ENCODE data around the gene HDAC7. TPM values are rescaled to one million over a fixed set of nuclear protein-coding genes. Genes with fewer than 3 reads are reported as not detected.

The HDAC7 gene
- total and polyA plus RNA-seq, 2 of the 13 experiments (the other 11 are each of a cell fraction or from before 2014, with no cell fraction given): 4.6 to 10.8 TPM

- no peak for FAIRE-seq
- WGBS (ENCODE audit: low lambda C conversion rate): 20% methylated on average over 3 of the region's 5 CpGs
Measured at GRCh38 chr12:47746073-47746472, 73.6 kb downstream of the HDAC7 start.

More at GRCh38 chr12:47746073-47746472, 73.6 kb downstream of the HDAC7 start:
- Histone ChIP-seq H3K79me2 (ENCODE audit: insufficient read depth, low read length) (no peaks in the 10 kb centered on the region), H3K27ac (ENCODE audit: extremely low read length, insufficient read depth, low read length) (no peak overlapping the region), H3K9ac (ENCODE audit: insufficient read depth, low read depth, low read length) (no peak overlapping the region), H3K4me3 (replicated peaks in 1 of 3; ENCODE audit: insufficient read depth in 1 of 3, low read depth in 2 of 3, low read length in 3 of 3) (no peak overlapping the region), H3K4me1 (ENCODE audit: insufficient read depth, low read length) (peaks cover 18% of the 10 kb centered on the region), H4K20me1 (ENCODE audit: insufficient read depth, low read length) (no peaks in the 10 kb centered on the region), H3K4me2 (ENCODE audit: low read depth, low read length) (no peak overlapping the region), H3K27me3 (ENCODE audit: control insufficient read depth in 1 of 2, insufficient read depth in 2 of 2, low read length in 2 of 2) (peaks cover 18 to 59% of the 10 kb centered on the region in 2 experiments; a peak in 4 of 5 replicates), H3K36me3 (replicated peaks in 1 of 2; ENCODE audit: control insufficient read depth in 1 of 2, insufficient read depth in 2 of 2, low read length in 2 of 2) (no peaks in the 10 kb centered on the region), H2AFZ (ENCODE audit: low read length) (no peak overlapping the region), H3K9me3 (ENCODE audit: low read length) (no peaks in the 10 kb centered on the region)
- ATAC-seq (no peak), DNase-seq (ENCODE audit: low spot score) (no peak)
- BruUV-seq (replicated peaks): no TSS peak
- no peak for TF ChIP-seq NFKBIZ (CRISPR knock-in tag; IDR thresholded peaks at IDR 0.05)
- no peak for TF ChIP-seq ZBTB49 (CRISPR knock-in tag; IDR thresholded peaks at IDR 0.05; ENCODE audit: borderline replicate concordance)
- TF ChIP-seq ZBTB4 (CRISPR knock-in tag; IDR thresholded peaks at IDR 0.05; ENCODE audit: borderline replicate concordance): no peak
- TF ChIP-seq ZNF34 (CRISPR knock-in tag; IDR thresholded peaks at IDR 0.05; ENCODE audit: borderline replicate concordance): no peak
- no peak for TF ChIP-seq CCDC6 (CRISPR knock-in tag; IDR thresholded peaks at IDR 0.05)
- no peak for TF ChIP-seq CHD4 (IDR thresholded peaks at IDR 0.05; ENCODE audit: borderline replicate concordance, low read length)
- TF ChIP-seq ZNF142 (CRISPR knock-in tag; IDR thresholded peaks at IDR 0.05): no peak
- in situ Hi-C loops (cut with HindIII; ENCODE audit: extremely low pct_ligation_motif_present, low pct_unique_long_range_greater_than_20kb) (no loop called here), intact Hi-C loops (cut with micrococcal nuclease; ENCODE audit: unreplicated experiment) (no loop called here)
- CTCF ChIA-PET (ENCODE audit: low intra/inter-chr PET ratio, low total read pairs): no interaction called here
- POLR2A ChIA-PET: no interaction called here

Measured in HepG2 (cell line).